GM21723 (cell line): Measurements from ENCODE around the gene RASA1.

Experiments used
- ATAC-seq: cut with Tn5 transposase; IDR thresholded peaks from one replicate; pipeline ENCODE4 v1.9.1; 2021; ENCODE audit warnings: mild to moderate bottlenecking, moderate library complexity; ENCODE audit not compliant: unreplicated experiment

RASA1 gene

DNA sequence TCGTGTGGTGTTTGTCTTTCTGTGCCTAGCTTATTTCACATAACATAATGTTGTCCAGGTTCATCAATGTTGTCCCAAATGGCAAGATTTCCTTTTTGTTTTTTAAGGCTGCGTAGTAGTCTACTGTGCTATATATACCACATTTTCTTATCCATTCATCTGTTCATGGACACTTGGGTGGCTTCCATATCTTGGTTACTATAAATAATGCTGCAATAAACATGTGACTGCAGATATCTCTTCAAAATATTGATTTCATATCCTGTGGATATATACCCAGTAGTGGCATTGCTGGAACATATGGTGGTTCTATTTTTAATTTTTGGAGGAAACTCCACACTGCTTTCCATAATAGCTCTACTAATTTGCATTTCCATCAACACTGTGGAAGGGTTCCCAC lies 170.5 kb downstream of the RASA1 start:
- no peak for ATAC-seq
